Osteocyte (in vitro differentiated cells): ENCODE data around the gene PIK3C2G. TPM values are rescaled to one million over a fixed set of nuclear protein-coding genes. Genes with fewer than 3 reads are reported as not detected.

Source experiments
- DNase-seq: peaks from one replicate; pipeline ENCODE4 v3.0.0; 2021; ENCODE audit warnings: mixed read lengths; ENCODE audit not compliant: unreplicated experiment; ENCODE audit errors: extremely low spot score
- H3K27ac Mint-ChIP-seq: one replicate; pipeline ENCODE4 v1.8.0; 2021; ENCODE audit warnings: mild to moderate bottlenecking, mixed read lengths; ENCODE audit not compliant: unreplicated experiment
- H3K27me3 Mint-ChIP-seq: one replicate; pipeline ENCODE4 v1.8.0; 2021; ENCODE audit warnings: mixed read lengths; ENCODE audit not compliant: unreplicated experiment
- H3K36me3 Mint-ChIP-seq: one replicate; pipeline ENCODE4 v1.8.0; 2021; ENCODE audit warnings: mixed read lengths; ENCODE audit not compliant: unreplicated experiment
- H3K4me1 Mint-ChIP-seq: one replicate; pipeline ENCODE4 v1.8.0; 2021; ENCODE audit warnings: mixed read lengths; ENCODE audit not compliant: unreplicated experiment
- H3K4me3 Mint-ChIP-seq: one replicate; pipeline ENCODE4 v1.8.0; 2021; ENCODE audit warnings: mild to moderate bottlenecking, moderate library complexity, mixed read lengths; ENCODE audit not compliant: unreplicated experiment
- H3K9me3 Mint-ChIP-seq: one replicate; pipeline ENCODE4 v1.8.0; 2021; ENCODE audit warnings: mixed read lengths; ENCODE audit not compliant: unreplicated experiment
- CTCF ChIP-seq: fragments of 200-600 bp; sonication (generic); IDR thresholded peaks from 2 replicates; pipeline ENCODE4 v1.5.0; 2021; ENCODE audit warnings: antibody characterized with exemption, mild to moderate bottlenecking, moderate library complexity
- long read RNA-seq: library from polyadenylated mRNA; unstranded; transcript quantifications from one replicate; pipeline ENCODE4 v2.0.0, GENCODE V29; 2021
- total RNA-seq: library from RNA; stranded (reverse); gene quantifications from 2 replicates; pipeline ENCODE4 v1.2.1, GENCODE V29; 2021

PIK3C2G gene
- total RNA-seq: not detected in 2 replicates
- long read RNA-seq: 0 reads

- Mint-ChIP-seq H3K9me3 (no peaks in the 10 kb centered on the region), H3K27ac (no peak within 1 kb of the TSS), H3K4me1 (no peaks in the 10 kb centered on the region), H3K4me3 (no peak within 1 kb of the TSS), H3K27me3 (no peaks in the 10 kb centered on the region), H3K36me3 (no peaks in the 10 kb centered on the region)
- DNase-seq: no peak
- no peak for TF ChIP-seq CTCF
These were observed at the start of gene PIK3C2G for GRCh38 chr12:18261273-18261672. Gene PIK3C2G, plus strand, starts transcription at chr12:18261518. Its CDS starts 20,564 bp downstream, at chr12:18282082.

GRCh38 chr12:18217966-18218365 lies 43.4 kb upstream of the PIK3C2G start:
- no peak for DNase-seq

GRCh38 chr12:18221726-18222125 lies 39.6 kb upstream of the PIK3C2G start:
- Mint-ChIP-seq H3K27ac (no peak overlapping the region), H3K27me3 (no peaks in the 10 kb centered on the region), H3K9me3 (no peaks in the 10 kb centered on the region), H3K4me3 (no peak overlapping the region), H3K4me1 (no peaks in the 10 kb centered on the region), H3K36me3 (no peaks in the 10 kb centered on the region)
- TF ChIP-seq CTCF: no peak
- no peak for DNase-seq

More at GRCh38 chr12:18217966-18218365, 43.4 kb upstream of the PIK3C2G start:
- TF ChIP-seq CTCF: no peak
- no peaks in the 10 kb centered on the region for H3K36me3 Mint-ChIP-seq
- no peaks in the 10 kb centered on the region for H3K4me1 Mint-ChIP-seq
- no peak overlapping the region for H3K27ac Mint-ChIP-seq
- H3K9me3 Mint-ChIP-seq: no peaks in the 10 kb centered on the region
- no peak overlapping the region for H3K4me3 Mint-ChIP-seq
- peaks cover 2% of the 10 kb centered on the region for H3K27me3 Mint-ChIP-seq

GRCh38 chr12:18222699-18223098 lies 38.6 kb upstream of the PIK3C2G start:
- Mint-ChIP-seq H3K4me1 (no peaks in the 10 kb centered on the region), H3K9me3 (no peaks in the 10 kb centered on the region), H3K4me3 (no peak overlapping the region), H3K27me3 (no peaks in the 10 kb centered on the region), H3K36me3 (no peaks in the 10 kb centered on the region), H3K27ac (no peak overlapping the region)
- TF ChIP-seq CTCF: no peak
- DNase-seq: no peak

GRCh38 chr12:18224745-18225144 lies 36.6 kb upstream of the PIK3C2G start:
- no peak for DNase-seq
- no peak overlapping the region for H3K4me3 Mint-ChIP-seq

More at GRCh38 chr12:18224745-18225144, 36.6 kb upstream of the PIK3C2G start:
- Mint-ChIP-seq H3K27me3 (peaks cover 5% of the 10 kb centered on the region), H3K4me1 (no peaks in the 10 kb centered on the region), H3K36me3 (no peaks in the 10 kb centered on the region), H3K27ac (no peak overlapping the region), H3K9me3 (no peaks in the 10 kb centered on the region)
- peak; percentile 72 for TF ChIP-seq CTCF
